ENCODE measurements around the gene PTPRT.

GRCh38 chr20:43229696-43230095 is 40.0 kb upstream of the PTPRT start:
- TF ChIP-seq CEBPB (IDR thresholded peaks at IDR 0.05) (no peak), RAD21 (IDR thresholded peaks at IDR 0.05; ENCODE audit: low read depth) (no peak), MAX (IDR thresholded peaks at IDR 0.05) (no peak), TCF12 (IDR thresholded peaks at IDR 0.05; ENCODE audit: low read depth) (no peak)

Data from Ishikawa (cell line).